Measurements from ENCODE around the gene MTRR.

Gene MTRR

DNA sequence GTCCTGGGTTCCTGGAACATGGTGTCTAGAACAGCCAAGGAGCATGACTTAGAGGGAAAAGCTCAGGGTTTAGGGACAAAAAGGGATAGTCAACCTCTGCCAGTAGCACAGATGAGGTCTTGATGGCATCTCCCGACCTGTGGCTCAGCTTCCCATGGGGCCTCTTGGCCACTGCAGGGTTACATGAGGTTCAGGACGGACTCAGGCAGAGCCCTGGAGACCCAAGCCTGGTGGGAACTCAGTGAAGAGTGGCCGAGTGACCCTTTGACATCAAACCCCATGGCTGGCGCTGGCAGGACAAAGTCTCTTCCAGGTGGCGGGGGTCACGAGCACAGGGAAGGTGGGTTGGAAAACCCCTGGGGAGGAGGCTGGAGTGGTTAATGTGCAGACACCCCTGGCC lies 57.8 kb downstream of the MTRR start:
- Histone ChIP-seq H3K4me3 (replicated peaks; ENCODE audit: insufficient read depth, low read length) (no peak overlapping the region), H3K27me3 (ENCODE audit: insufficient read depth, poor library complexity, severe bottlenecking) (no peaks in the 10 kb centered on the region), H3K27ac (replicated peaks) (no peak overlapping the region)
- TF ChIP-seq SPI1 (IDR thresholded peaks at IDR 0.05; ENCODE audit: borderline replicate concordance, low read depth) (no peak), CTCF (IDR thresholded peaks at IDR 0.05; ENCODE audit: insufficient read depth, low read length) (no peak), GABPA (IDR thresholded peaks at IDR 0.05; ENCODE audit: low read depth) (no peak), POLR2AphosphoS5 (IDR thresholded peaks at IDR 0.05; ENCODE audit: low read depth) (no peak), REST (IDR thresholded peaks at IDR 0.05; ENCODE audit: insufficient replicate concordance, low read depth) (no peak)
- DNase-seq (ENCODE audit: low read depth in 1 of 2, low spot score in 1 of 2): no peak

DNA sequence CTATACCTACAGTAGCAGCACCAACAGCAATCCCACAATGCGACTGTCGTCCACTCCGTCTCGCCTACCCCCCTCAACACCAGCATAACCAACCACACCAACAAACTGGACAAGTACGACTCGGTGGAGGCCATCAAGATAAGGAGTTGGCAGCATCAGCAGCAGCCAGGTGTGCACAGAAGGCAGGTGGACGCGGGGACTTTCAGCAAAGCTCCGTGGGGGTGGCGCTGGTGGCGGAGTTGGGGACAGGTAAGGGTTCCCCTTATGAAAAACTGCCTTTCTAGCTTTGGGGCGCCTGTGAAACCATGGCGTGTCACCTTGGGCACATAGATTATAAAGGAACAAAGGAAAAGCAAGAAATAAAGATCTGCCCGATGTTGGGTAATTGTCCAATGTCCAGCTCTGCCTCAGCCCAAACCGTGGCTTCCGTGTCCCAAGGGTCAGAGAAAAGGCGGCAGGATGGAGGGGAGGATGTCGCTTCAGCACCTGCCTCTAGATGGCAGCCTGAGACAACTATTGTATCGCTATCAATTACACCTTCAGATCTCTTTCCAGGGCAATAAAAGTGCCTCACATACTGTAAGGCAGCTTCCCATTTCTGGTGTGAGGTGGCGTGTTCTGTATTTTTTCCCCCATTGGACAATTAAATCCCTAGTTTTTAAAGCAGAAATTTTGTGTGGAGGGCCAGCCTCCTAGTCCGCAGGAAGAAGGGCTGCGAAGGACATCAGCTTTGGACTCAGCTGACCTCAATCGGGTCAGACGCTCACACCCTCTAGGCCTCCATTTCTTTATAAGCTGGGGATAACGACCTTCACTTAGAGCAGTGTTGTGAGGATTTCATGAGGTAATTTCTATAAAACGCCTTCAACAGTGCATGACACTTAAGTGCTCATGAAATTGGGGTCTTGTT lies 58.8 kb downstream of the MTRR start:
- Histone ChIP-seq H3K4me3 (replicated peaks; ENCODE audit: insufficient read depth, low read length) (no peak overlapping the region), H3K27ac (replicated peaks) (no peak overlapping the region), H3K27me3 (ENCODE audit: insufficient read depth, poor library complexity, severe bottlenecking) (no peaks in the 10 kb centered on the region)
- TF ChIP-seq POLR2AphosphoS5 (IDR thresholded peaks at IDR 0.05; ENCODE audit: low read depth): no peak
- TF ChIP-seq REST (IDR thresholded peaks at IDR 0.05; ENCODE audit: insufficient replicate concordance, low read depth): no peak
- TF ChIP-seq CTCF (IDR thresholded peaks at IDR 0.05; ENCODE audit: insufficient read depth, low read length): peak; percentile 85
- TF ChIP-seq GABPA (IDR thresholded peaks at IDR 0.05; ENCODE audit: low read depth): no peak
- no peak for TF ChIP-seq SPI1 (IDR thresholded peaks at IDR 0.05; ENCODE audit: borderline replicate concordance, low read depth)
- peak in 1 of 2 experiments; percentile 52 for DNase-seq (ENCODE audit: low read depth in 1 of 2, low spot score in 1 of 2)

DNA sequence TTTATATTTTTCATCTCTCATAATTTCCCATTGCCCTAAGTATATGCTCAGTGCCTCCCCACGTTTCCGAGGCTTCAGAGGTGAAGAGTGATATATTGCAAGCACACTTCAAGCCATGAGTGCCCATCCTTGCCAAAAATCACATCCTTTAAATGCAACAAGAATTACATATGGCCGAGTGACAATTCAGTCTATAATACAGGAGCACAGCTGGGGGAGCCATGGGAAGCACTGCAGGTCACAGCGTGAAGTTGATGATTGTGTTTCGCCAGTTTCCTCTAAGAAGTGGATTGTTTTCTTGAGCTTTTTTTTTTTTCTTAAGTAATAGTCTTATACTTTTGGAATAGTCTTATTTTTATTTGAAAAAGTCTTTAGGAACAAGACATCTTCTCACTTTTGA lies 61.1 kb downstream of the MTRR start:
- no peak overlapping the region for H3K4me3 ChIP-seq (replicated peaks; ENCODE audit: insufficient read depth, low read length)
- no peak overlapping the region for H3K27ac ChIP-seq (replicated peaks)
- TF ChIP-seq POLR2AphosphoS5 (IDR thresholded peaks at IDR 0.05; ENCODE audit: low read depth) (no peak), CTCF (IDR thresholded peaks at IDR 0.05; ENCODE audit: insufficient read depth, low read length) (no peak), REST (IDR thresholded peaks at IDR 0.05; ENCODE audit: insufficient replicate concordance, low read depth) (no peak), SPI1 (IDR thresholded peaks at IDR 0.05; ENCODE audit: borderline replicate concordance, low read depth) (no peak), GABPA (IDR thresholded peaks at IDR 0.05; ENCODE audit: low read depth) (no peak)
- no peak for DNase-seq (ENCODE audit: low read depth in 1 of 2, low spot score in 1 of 2)
- no peaks in the 10 kb centered on the region for H3K27me3 ChIP-seq (ENCODE audit: insufficient read depth, poor library complexity, severe bottlenecking)
